HG02970 (cell line): Measurements from ENCODE around the gene PATE2.

Experiments
- ATAC-seq: cut with Tn5 transposase; IDR thresholded peaks from one replicate; pipeline ENCODE4 v1.9.1; 2021; ENCODE audit warnings: mild to moderate bottlenecking, moderate library complexity, moderate number of reproducible peaks; ENCODE audit not compliant: unreplicated experiment, low FRiP score

PATE2 gene

DNA sequence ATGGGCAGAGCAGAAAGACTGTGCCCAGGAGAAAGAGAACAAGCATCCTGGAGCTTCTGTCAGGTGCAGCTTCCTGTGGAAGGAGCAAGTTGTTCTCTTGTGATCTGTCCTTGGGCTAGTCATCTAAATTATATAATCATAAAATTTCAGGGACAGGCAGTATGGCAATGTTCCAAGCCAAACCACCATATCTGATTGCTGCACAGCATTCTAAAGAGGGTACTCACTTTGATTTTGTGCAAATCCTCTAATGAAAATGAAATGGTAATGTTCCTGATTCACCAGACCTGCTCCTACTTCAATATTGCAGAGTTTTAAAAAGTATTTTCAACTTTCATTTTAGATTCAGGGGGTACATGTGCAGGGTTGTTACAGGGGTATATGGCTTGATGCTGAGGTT lies at the start of gene PATE2:
Gene PATE2, minus strand, starts transcription at position 101 of the 400 bp plus-strand sequence. Its CDS starts 55 bp downstream, at position 46.
- ATAC-seq: no peak

DNA sequence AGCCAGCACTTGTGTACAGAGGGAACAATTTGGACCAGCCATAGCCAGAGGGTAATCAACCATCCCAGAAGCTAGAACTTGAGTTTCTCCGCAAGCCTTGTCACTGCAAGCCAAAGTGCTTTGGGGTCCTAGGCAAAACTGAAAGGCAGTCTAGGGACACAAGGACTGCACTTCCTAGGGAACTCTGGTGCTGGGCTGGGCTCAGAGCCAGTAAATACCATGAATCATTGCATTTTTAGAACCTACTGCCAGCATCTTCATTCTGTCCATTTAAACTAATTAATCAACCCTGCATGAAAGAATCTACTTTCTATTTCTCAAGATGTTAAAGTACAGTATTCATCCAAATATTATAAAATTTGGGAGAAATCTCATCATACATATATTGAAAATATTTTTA lies 29.3 kb upstream of the PATE2 start:
- ATAC-seq: no peak

DNA sequence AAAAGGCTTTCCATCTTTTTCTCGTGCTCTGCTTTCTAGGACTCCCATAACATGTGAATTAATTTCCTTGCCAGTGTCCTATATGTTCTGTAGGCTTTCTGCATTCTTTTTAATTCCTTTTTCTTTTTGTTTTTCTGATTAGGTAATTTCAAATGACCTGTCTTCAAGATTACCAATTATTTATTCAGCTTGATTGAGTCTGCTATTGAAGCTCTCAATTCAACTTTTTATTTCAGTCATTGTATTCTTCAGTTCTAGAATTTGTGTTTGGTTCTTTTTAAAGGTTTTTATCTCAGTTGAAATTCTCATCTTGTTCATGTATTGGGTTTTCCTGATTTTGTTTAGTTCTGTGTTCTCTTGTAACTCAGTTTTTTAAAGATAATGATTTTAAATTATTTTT lies 23.8 kb upstream of the PATE2 start:
- no peak for ATAC-seq

DNA sequence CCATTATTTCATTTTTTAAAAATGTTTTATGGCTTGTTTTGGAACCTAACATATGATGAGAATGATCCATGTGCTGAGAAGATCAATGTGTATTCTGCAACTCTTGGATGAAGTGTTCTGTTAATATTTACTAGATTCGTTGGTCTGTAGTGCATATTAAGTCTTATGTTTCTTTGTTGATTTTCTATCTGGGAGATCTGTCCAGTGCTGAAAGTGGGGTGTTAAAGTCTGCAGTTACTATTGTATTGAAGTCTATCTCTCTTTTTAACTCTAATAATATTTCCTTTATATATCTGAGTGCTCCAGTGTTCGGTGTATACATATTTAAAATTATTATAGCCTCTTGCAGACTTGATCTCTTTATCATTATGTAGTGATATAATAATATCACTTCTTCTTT lies 21.2 kb upstream of the PATE2 start:
- ATAC-seq: no peak

DNA sequence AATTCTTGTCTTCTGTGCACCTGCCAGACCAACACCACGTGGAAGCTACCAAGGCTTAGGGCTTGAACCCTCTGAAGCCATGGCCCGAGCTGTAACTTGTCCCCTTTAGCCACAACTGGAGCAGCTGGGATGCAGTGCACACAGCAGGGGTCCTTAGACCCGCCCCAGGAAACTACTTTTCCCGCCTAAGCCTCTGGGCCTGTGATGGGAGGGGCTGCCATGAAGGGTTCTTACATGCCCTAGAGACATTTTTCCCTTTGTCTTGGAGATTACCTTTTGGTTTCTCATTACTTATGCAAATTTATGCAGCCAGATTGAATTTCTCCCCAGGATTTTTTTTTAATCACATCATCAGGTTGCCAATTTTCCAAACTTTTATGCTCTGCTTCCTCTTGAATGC lies 19.0 kb upstream of the PATE2 start:
- no peak for ATAC-seq

DNA sequence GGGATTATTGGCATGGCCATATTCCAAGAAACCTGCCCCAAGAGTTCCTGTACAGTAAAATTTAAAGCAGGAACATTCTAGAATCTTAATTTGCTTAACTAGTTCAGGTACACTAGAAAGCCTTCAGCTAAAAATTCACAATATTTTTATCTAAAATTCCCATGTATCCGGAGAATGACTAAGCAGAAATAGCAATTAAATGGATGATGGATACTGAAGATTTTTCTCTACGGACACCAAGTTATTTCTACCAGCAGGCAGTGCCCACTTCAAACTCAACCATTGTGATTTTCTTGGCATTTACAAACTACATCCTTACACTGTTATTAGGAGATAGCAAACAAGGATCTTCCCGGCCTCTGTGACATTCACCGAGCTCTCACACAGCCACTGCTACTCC lies 12.2 kb upstream of the PATE2 start:
- no peak for ATAC-seq

DNA sequence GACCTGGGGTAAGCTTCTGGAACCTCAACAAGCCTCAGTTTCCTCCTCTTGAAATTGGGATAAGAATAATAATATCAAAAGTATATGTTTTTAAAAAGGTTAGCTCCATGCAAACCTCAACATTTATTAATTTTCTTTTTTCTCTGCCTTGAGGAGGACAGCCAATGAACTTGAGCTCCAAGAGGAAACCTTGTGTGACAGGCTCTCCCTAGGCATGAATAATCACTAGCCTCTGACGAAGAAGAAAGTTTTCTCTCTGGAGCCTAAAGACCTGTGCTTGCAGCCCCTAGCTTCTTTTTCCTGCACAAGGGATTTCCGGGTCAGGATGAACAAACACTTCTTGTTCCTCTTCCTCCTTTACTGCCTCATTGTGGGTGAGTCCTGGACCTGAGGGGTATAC lies 9.2 kb upstream of the PATE2 start, which contains the start of gene PATE3:
Gene PATE3, plus strand, starts transcription at position 301 of the 400 bp plus-strand sequence. Its CDS starts 25 bp downstream, at position 326.
- no peak for ATAC-seq

DNA sequence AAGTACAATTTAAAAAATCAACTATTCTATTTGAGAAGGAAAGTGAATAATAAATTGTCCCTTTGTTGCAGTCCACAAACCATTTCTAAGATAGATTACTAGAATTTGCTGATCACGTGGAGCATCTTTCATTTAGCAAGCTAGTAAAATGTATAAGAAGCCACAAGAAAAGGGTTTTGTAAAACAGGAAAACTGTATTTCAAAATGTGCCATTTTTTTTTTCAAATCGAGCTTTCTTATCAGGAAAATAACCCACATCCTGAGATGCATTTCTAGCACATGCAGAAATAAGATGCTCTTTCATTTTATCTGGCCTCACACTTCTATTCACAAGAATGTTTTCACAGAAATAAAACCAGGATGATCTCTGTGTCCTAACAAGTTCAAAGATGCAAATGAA lies 6.0 kb upstream of the PATE2 start:
- ATAC-seq: no peak

DNA sequence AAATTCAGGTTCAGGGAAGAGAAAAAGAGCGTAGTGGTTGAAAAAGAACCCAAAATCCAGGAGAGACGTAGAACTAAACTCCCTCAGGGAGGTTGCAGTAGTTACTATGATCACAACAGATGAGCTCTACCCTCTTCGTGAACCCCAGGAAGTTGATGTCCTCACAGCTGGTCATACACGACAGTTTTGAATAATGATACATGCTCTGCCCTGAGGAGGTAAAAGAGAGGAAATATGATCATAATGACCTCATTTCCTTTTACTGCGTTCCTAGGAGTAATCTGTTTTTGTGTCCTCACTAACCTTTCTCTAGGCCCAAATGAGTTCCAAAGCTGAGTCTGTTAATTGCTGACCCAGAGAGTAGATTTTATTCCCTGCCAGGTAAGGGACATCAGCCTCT lies 1.3 kb downstream of the PATE2 start:
- ATAC-seq: no peak

DNA sequence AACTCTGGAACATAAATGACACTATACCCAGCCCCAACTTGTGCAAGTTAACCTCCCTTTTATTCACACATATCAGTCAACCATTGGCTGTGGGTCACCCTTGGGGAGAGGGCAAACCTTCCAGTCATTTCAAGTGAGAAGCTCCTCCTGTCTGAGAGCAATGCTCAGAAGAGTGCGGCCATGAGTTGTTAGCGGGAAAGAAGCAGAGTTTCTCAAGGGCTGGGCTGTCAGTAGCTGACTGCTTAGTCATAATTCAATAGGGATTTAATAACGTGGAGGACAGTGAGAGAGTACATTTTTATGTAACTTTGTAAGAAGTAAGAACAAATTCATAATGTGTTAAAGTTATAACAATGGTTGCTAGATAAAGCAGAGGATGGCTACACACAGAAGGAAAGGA lies 5.1 kb downstream of the PATE2 start:
- ATAC-seq: no peak

DNA sequence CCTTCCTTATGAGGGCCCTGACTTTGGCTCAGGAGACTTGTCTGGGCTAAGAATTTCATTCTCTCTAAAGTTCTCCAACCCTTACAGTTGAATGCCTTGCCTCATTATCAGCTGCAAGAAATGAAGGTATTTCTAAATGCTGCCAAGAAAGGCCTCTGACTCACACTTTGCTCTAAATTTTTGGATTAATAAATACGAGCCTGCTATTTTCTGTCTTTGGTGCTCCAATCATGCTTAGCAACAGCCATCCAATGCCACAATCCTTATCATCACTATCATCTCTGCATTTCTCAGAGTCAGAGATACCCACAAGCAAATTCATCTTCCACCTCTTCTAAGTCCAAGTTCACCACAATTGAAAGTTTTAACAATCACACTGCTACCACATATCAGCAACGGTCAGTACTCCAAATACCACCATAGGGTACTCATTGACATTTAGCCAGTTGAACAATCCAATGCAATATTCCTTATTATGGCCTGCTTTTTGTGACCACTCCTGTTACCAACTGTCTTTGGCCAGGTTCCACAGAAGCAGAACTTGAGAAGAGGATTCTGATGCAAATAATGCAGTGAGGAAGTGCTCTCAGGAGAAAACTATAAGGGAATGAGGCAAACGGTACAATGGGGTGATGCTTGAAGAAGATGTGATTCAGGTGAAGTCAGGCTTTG lies 5.7 kb downstream of the PATE2 start:
- no peak for ATAC-seq

DNA sequence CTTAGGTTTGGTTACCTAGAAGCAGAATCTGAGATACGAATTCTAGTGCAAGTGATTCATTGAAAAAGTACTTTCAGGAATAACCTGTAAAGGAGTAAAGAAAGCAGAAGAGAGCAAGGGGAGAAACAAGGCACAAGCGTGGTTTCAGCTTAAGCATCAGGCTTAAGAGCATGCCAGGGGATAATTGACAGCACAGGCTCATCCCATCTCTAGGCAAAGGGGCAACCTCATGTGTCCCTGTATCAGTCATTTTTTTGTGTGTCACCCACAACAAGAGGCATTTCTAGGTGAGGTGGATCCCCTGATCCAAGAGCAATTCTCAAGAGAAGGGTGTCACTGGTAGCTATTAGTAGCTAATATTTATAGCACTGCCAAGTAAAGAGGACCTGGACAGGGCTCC lies 8.0 kb downstream of the PATE2 start:
- no peak for ATAC-seq

DNA sequence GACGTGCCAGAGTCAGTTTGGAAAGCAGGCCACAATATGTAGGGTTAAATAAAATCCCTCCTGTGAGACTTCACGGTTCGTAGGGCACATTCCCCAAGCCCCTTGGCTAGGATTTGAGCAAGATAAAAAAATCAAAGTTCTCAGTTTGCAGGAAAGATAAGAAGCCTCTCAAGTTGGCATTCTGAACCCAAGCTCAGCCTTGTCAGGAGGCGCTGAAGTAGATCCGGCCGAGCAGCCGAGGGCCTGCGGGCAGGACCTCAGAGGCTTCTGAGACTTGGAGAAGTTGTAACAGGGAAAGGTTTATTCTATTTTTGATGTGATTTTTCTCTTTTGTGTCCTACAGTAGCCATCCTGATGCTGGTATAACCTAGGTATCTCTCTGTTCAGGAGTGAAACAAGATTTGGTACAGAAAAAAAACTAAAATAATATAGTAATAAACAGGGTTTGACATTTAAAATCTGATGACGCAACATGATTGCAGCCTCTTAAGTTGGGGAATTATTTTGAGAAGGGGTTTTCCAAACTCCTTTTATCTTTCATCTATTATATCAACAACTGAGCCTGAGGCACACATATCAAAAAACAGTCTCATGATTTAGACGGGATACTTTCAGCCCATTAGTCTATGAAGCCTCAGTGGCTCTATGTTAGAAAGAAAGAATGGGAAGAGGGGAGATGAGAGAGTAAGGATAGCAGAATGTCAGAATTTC lies 10.1 kb downstream of the PATE2 start:
- ATAC-seq: no peak

DNA sequence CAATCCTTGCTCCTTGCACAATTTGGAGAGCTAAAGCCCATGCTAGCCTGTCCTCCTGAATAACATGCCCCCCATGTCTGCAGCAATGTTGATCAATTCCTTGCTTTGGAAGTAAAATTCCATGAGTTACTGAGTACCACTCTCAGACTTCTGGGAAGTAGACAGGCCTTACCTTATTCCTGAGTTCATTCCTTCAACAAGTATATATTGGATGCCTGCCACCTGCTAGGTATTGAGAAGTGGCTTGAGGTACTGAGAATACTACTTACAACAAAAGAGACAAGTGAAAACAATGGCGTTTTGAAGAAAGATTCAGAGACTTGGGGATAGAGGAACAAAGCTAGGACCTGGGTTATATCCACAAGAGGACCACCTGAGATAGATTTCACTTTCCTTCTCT lies 12.4 kb downstream of the PATE2 start:
- no peak for ATAC-seq

DNA sequence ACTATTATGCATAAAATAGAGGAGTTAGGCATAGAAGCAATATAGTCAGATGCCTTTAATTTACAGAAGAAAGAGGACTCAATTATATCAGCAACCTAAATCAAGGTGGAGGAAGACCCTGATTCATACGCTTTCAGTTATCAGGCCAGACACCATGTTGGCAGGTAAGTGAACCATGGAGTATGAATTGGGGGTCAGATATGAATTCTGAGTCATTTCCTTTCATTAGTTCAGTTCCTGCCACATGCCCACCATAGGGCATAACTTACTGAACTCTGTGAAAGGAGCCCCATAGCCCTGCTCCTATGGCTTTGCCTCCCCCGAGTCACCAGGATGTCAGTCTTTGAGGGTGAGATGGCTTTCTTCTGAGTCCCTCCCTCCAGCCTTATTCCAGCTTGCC lies 15.1 kb downstream of the PATE2 start:
- ATAC-seq: no peak

DNA sequence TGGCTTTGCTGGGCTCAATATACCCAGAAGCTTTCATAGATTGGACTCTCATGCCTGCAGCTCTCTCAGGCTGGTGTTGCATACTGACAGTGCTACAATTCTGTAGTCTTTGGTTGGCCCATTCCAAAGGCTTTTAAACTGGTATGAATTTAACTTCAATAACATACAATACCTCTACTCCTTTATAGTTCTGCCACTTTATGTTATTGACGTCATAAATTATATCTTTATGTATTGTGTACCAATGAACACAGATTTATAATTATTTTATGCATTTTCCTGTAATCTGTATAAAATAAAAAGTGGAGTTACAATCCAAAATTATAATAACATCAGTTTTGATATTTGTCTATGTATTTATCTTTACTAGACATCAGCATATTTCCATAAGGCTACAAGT lies 16.2 kb downstream of the PATE2 start:
- no peak for ATAC-seq

DNA sequence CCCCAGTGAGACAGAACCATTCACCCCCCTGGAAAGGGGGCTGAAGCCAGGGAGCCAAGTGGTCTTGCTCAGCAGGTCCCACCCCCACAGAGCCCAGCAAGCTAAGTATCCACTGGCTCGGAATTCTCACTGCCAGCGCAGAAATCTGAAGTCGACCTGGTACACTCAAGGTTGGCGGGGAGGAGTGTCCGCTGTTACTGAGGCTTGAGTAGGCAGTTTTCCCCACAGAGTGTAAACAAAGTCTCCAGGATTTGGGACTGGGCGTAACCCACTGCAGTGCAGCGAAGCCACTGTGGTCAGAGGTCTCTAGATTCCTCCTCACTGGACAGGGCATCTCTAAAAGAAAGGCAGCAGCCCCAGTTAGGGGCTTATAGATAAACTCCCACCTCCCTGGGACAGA lies 22.6 kb downstream of the PATE2 start:
- ATAC-seq: no peak

DNA sequence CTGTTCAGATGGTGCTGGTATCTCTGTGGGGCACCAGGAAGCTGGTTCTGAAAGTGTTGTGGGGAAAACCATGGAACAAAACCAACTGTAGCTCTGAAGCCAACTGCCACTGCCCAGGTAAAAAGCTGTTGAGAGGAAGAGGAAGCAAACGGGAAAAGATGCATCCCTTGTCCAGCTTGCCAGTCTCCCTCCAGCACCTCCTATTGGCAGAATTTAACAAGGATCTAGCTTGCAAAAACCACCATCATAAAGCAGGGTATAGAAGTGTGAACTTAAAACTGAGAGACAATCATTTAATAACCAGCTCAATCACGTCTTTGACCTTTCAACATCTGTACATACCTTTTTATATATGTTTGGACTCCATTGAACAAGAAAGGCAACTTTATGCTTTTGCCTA lies 28.0 kb downstream of the PATE2 start:
- no peak for ATAC-seq

DNA sequence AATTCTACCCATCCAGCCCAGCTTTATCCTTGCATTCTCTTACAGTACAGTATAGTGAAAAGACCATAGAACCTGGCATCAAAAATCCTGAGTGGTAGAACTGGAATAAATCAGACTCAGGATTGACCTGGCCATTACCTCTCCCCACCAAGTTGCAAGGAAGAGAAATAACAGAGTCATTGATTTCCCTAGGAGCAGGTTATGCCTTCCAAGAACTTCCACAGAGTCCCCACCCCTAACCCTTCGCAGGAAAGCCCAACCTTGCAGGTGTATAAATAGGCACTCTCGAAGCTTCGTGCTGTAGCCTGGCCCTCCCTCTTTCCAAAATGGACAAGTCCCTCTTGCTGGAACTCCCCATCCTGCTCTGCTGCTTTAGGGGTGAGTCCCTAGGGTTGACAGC lies 32.6 kb downstream of the PATE2 start, which contains the start of gene PATE1:
Gene PATE1, plus strand, starts transcription at position 301 of the 400 bp plus-strand sequence. Its CDS starts 26 bp downstream, at position 327.
- no peak for ATAC-seq

DNA sequence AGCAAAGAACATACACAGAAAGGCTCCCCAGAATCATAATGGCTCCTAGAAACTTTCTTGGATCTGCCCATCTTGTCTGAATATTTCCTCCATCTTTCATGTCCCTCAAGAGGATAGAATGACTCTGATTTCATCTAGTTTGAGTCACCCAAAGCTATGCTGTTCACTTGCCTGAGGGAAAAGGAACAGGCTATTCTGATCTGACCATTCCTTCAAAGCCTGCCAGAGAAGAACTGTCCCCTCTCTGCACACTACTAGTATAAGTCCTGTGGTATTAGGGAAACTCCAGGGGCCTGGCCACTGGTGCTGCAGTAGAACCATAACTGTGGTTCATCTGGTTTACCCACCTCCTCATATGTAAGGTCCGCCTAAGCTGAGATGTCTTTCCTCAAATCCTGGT lies 34.9 kb downstream of the PATE2 start:
- no peak for ATAC-seq

DNA sequence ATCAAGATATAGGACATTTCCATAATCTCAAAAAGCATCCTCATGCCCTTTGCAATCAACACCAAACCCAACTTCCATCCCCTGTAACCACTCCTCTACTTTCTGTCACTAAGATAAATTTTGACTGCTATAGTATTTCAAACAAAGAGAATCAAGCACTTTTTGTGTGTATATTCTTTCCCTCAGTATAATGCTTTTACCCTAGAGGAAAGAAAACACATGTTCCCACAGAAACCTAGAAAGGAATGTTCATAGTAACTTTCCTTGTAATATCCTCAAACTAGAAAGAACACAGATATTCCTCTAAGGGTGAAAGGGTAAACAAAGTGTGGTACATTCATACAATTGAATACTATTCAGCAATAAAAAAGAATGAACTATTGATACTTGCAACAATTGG lies 38.0 kb downstream of the PATE2 start:
- no peak for ATAC-seq

DNA sequence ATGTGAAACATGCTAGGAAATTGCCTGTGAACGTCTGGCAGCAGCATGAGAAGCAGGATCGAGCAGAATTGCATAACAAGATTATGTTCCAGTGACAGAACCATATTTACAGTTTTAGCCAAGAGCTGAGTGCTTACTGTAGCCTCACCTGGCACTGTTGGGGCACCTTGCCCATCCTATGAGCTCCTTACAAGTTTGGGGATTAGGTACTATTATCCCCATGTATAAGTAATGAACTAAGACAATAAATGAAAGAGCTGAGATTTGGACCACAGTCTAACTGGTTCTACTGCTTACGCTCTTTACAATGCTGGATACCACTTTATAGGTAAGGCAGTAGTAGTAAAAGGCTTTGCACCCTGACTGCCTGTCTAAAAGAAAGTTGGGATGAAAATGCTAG lies 49.7 kb downstream of the PATE2 start:
- no peak for ATAC-seq
